ENCODE results near the gene SLAMF6. TPM values are rescaled to one million over a fixed set of nuclear protein-coding genes. Genes with fewer than 3 reads are reported as not detected.

Gene SLAMF6
- polyA plus RNA-seq (0.03 TPM in 1 of 3 replicates, not detected in the others), polyA minus RNA-seq (not detected in 3 replicates)
- not detected for polyA plus RNA-seq (2011; ENCODE audit: low read depth)
- polyA plus RNA-seq (2011; cell fraction: cytosol; rRNA removed) = not detected in 2 replicates
- not detected in 2 replicates for polyA plus RNA-seq (2011; cell fraction: nucleus; rRNA removed)
- polyA plus RNA-seq (2012; ENCODE audit: low replicate concordance) = not detected in 2 replicates
- not detected for polyA minus RNA-seq (2011; cell fraction: cytosol; rRNA and poly(A)+ RNA removed)
- not detected in 2 replicates for polyA minus RNA-seq (2011; cell fraction: nucleus; rRNA and poly(A)+ RNA removed)

GRCh38 chr1:160522622-160523345 lies at the start of gene SLAMF6:
TSS of gene SLAMF6 (minus strand) at chr1:160523255. CDS start at chr1:160523192, 63 bp downstream.
- Histone ChIP-seq H3K4me1 (ENCODE audit: control insufficient read depth, extremely low read depth, insufficient read depth, low read length) (peaks cover 17% of the 10 kb centered on the region), H3K4me2 (ENCODE audit: control insufficient read depth, extremely low read depth, insufficient read depth, low read depth, low read length) (no peak within 1 kb of the TSS), H3K9ac (ENCODE audit: control insufficient read depth, extremely low read depth, insufficient read depth, low read length) (no peak within 1 kb of the TSS), H3K9me1 (ENCODE audit: control insufficient read depth, extremely low read depth, insufficient read depth, low read length) (no peaks in the 10 kb centered on the region), H3K27me3 (ENCODE audit: control insufficient read depth, extremely low read depth, insufficient read depth, low read length) (no peaks in the 10 kb centered on the region), H3K27ac (ENCODE audit: control insufficient read depth, insufficient read depth, low read length) (no peak within 1 kb of the TSS), H2AFZ (ENCODE audit: control insufficient read depth, low read length) (no peak within 1 kb of the TSS), H3K79me2 (ENCODE audit: control insufficient read depth, insufficient read depth, low read length) (no peaks in the 10 kb centered on the region), H3K4me3 (ENCODE audit: control insufficient read depth in 2 of 3, extremely low read depth in 1 of 3, insufficient read depth in 2 of 3, low read depth in 1 of 3, low read length in 3 of 3) (no peak within 1 kb of the TSS), H3K36me3 (ENCODE audit: control insufficient read depth in 2 of 2, extremely low read depth in 1 of 2, insufficient read depth in 2 of 2, low read length in 2 of 2) (no peaks in the 10 kb centered on the region), H4K20me1 (ENCODE audit: control insufficient read depth, extremely low read depth, insufficient read depth, low read length) (no peaks in the 10 kb centered on the region), H3K9me3 (ENCODE audit: control insufficient read depth, low read depth, low read length) (no peaks in the 10 kb centered on the region)
- DNase-seq (ENCODE audit: low read depth, low spot score) = no peak
- FAIRE-seq = no peak
- TF ChIP-seq CTCF (optimal IDR thresholded peaks at IDR 0.05 in 1 of 3, IDR thresholded peaks at IDR 0.05 in 1 of 3, conservative IDR thresholded peaks at IDR 0.05 in 1 of 3; ENCODE audit: extremely low read depth in 1 of 3, insufficient read depth in 2 of 3, low read length in 3 of 3) = no peak
- TF ChIP-seq EZH2 (IDR thresholded peaks at IDR 0.05; ENCODE audit: low read length) = no peak
- dilution Hi-C loops (cut with MboI; ENCODE audit: extremely low pct_ligation_motif_present, low sequenced_read_pairs) = no loop called here

GRCh38 chr1:160570840-160571239 lies 47.8 kb upstream of the SLAMF6 start:
- Histone ChIP-seq H3K27ac (ENCODE audit: control insufficient read depth, insufficient read depth, low read length) (no peak overlapping the region), H3K36me3 (ENCODE audit: control insufficient read depth in 2 of 2, extremely low read depth in 1 of 2, insufficient read depth in 2 of 2, low read length in 2 of 2) (no peaks in the 10 kb centered on the region), H3K79me2 (ENCODE audit: control insufficient read depth, insufficient read depth, low read length) (no peaks in the 10 kb centered on the region), H3K9me3 (ENCODE audit: control insufficient read depth, low read depth, low read length) (no peaks in the 10 kb centered on the region), H2AFZ (ENCODE audit: control insufficient read depth, low read length) (no peak overlapping the region), H3K27me3 (ENCODE audit: control insufficient read depth, extremely low read depth, insufficient read depth, low read length) (no peaks in the 10 kb centered on the region), H3K4me1 (ENCODE audit: control insufficient read depth, extremely low read depth, insufficient read depth, low read length) (no peaks in the 10 kb centered on the region), H3K4me3 (ENCODE audit: control insufficient read depth in 2 of 3, extremely low read depth in 1 of 3, insufficient read depth in 2 of 3, low read depth in 1 of 3, low read length in 3 of 3) (no peak overlapping the region), H3K9me1 (ENCODE audit: control insufficient read depth, extremely low read depth, insufficient read depth, low read length) (no peaks in the 10 kb centered on the region), H4K20me1 (ENCODE audit: control insufficient read depth, extremely low read depth, insufficient read depth, low read length) (no peaks in the 10 kb centered on the region), H3K9ac (ENCODE audit: control insufficient read depth, extremely low read depth, insufficient read depth, low read length) (no peak overlapping the region), H3K4me2 (ENCODE audit: control insufficient read depth, extremely low read depth, insufficient read depth, low read depth, low read length) (no peak overlapping the region)
- DNase-seq (ENCODE audit: low read depth, low spot score) (no peak), FAIRE-seq (no peak)
- no peak for TF ChIP-seq CTCF (optimal IDR thresholded peaks at IDR 0.05 in 1 of 3, IDR thresholded peaks at IDR 0.05 in 1 of 3, conservative IDR thresholded peaks at IDR 0.05 in 1 of 3; ENCODE audit: extremely low read depth in 1 of 3, insufficient read depth in 2 of 3, low read length in 3 of 3)
- no peak for TF ChIP-seq EZH2 (IDR thresholded peaks at IDR 0.05; ENCODE audit: low read length)
- dilution Hi-C loops (cut with MboI; ENCODE audit: extremely low pct_ligation_motif_present, low sequenced_read_pairs) = no loop called here

Measured in keratinocyte (primary cell).